DND-41 (cell line): ENCODE results near the gene PEX14.
"Not testable (repeated sequence)": the region's sequence is repeated elsewhere in the genome, so short reads cannot be mapped to it uniquely, and the experiment has no call there.

Experiments used
- ATAC-seq: fragments of 200-7000 bp; cut with Tn5 transposase; 3 replicates; pipeline ENCODE4 v1.9.1; 2021; ENCODE audit warnings: low read depth; ENCODE audit not compliant: insufficient read depth
- DNase-seq: peaks from one replicate; pipeline ENCODE4 v3.0.0-alpha.2; 2020
- H2AFZ ChIP-seq: 2 replicates; pipeline ENCODE4 v1.6.0; 2012; ENCODE audit warnings: low read depth, low read length
- H3K27ac ChIP-seq: 2 replicates; pipeline ENCODE4 v1.5.1; 2012; ENCODE audit warnings: low read length, inconsistent platforms
- H3K27me3 ChIP-seq: fragments of 200-600 bp; sonication (generic); 2 replicates; pipeline ENCODE4 v1.6.0; 2012; ENCODE audit warnings: low read length, mild to moderate bottlenecking, inconsistent platforms; ENCODE audit not compliant: insufficient read depth, poor library complexity
- H3K36me3 ChIP-seq: 2 replicates; pipeline ENCODE4 v1.5.1; 2012; ENCODE audit warnings: low read length, inconsistent platforms; ENCODE audit not compliant: insufficient read depth
- H3K4me1 ChIP-seq: 2 replicates; pipeline ENCODE4 v1.5.1; 2012; ENCODE audit warnings: mild to moderate bottlenecking, low read length; ENCODE audit not compliant: insufficient read depth
- H3K4me2 ChIP-seq: 2 replicates; pipeline ENCODE4 v1.6.0; 2012; ENCODE audit warnings: mild to moderate bottlenecking, moderate library complexity, low read length, inconsistent platforms; ENCODE audit not compliant: insufficient read depth
- H3K4me3 ChIP-seq, 2 experiments: fragments of 200-600 bp in 1 of 2; shearing (Covaris generic) in 1 of 2; 2 replicates each; pipeline ENCODE4 v1.5.1; 2012 to 2016; ENCODE audit warnings: inconsistent platforms in 2 of 2, low read length in 2 of 2, mild to moderate bottlenecking in 2 of 2, low read depth in 1 of 2, moderate library complexity in 1 of 2
- H3K79me2 ChIP-seq: 2 replicates; pipeline ENCODE4 v1.6.0; 2012; ENCODE audit warnings: low read length, inconsistent platforms; ENCODE audit not compliant: insufficient read depth
- H3K9ac ChIP-seq: 2 replicates; pipeline ENCODE4 v1.6.0; 2012; ENCODE audit warnings: low read depth, mild to moderate bottlenecking, inconsistent platforms, low read length, moderate library complexity
- H3K9me3 ChIP-seq: 2 replicates; pipeline ENCODE4 v1.5.1; 2012; ENCODE audit warnings: low read length, moderate library complexity, mild to moderate bottlenecking, inconsistent platforms; ENCODE audit not compliant: insufficient read depth, severe bottlenecking
- H4K20me1 ChIP-seq: 2 replicates; pipeline ENCODE4 v1.6.0; 2012; ENCODE audit warnings: low read length; ENCODE audit not compliant: insufficient read depth
- CTCF ChIP-seq: IDR thresholded peaks from 2 replicates; pipeline ENCODE4 v1.5.1; 2012; ENCODE audit warnings: borderline replicate concordance, low read length, moderate library complexity, mild to moderate bottlenecking; ENCODE audit not compliant: poor library complexity, severe bottlenecking; ENCODE audit errors: extremely low read depth
- EZH2 ChIP-seq: IDR thresholded peaks from 3 replicates; pipeline ENCODE4 v1.6.1; 2012; ENCODE audit warnings: borderline replicate concordance, low read depth, mild to moderate bottlenecking, moderate library complexity, low read length, inconsistent platforms; ENCODE audit not compliant: severe bottlenecking

The PEX14 gene

GRCh38 chr1:10498231-10498630 is 23.5 kb downstream of the PEX14 start:
- Histone ChIP-seq H3K4me2 (no peak overlapping the region), H3K9ac (no peak overlapping the region), H3K79me2 (peaks cover 55% of the 10 kb centered on the region), H2AFZ (no peak overlapping the region), H3K4me1 (peaks cover 27% of the 10 kb centered on the region), H4K20me1 (no peaks in the 10 kb centered on the region; the same call in 1 of the 2 replicates), H3K27ac (no peak overlapping the region), H3K36me3 (peaks cover 18% of the 10 kb centered on the region), H3K27me3 (no peaks in the 10 kb centered on the region), H3K9me3 (no peaks in the 10 kb centered on the region), H3K4me3 (no peak overlapping the region)
- ATAC-seq (no peak), DNase-seq (no peak)
- TF ChIP-seq CTCF (no peak), EZH2 (no peak)

- Histone ChIP-seq H3K4me2 (no peak overlapping the region), H3K36me3 (peaks cover 3% of the 10 kb centered on the region; the same call in 1 of the 2 replicates), H4K20me1 (no peaks in the 10 kb centered on the region; the same call in 1 of the 2 replicates)
Measured at GRCh38 chr1:10502206-10502605, 27.5 kb downstream of the PEX14 start.

GRCh38 chr1:10504249-10504648 is 29.5 kb downstream of the PEX14 start:
- Histone ChIP-seq H4K20me1 (no peaks in the 10 kb centered on the region; the same call in 1 of the 2 replicates), H3K27me3 (no peaks in the 10 kb centered on the region), H3K27ac (no peak overlapping the region), H3K4me2 (no peak overlapping the region), H3K79me2 (peaks cover 51% of the 10 kb centered on the region), H3K36me3 (no peaks in the 10 kb centered on the region), H3K4me3 (no peak overlapping the region), H3K9me3 (no peaks in the 10 kb centered on the region), H2AFZ (no peak overlapping the region), H3K4me1 (peaks cover 19% of the 10 kb centered on the region), H3K9ac (no peak overlapping the region)
- DNase-seq (no peak), ATAC-seq (no peak)
- TF ChIP-seq EZH2 (no peak), CTCF (no peak)

More at GRCh38 chr1:10502206-10502605, 27.5 kb downstream of the PEX14 start:
- no peak overlapping the region for H3K4me3 ChIP-seq
- no peaks in the 10 kb centered on the region for H3K27me3 ChIP-seq
- H3K9me3 ChIP-seq: no peaks in the 10 kb centered on the region
- no peak overlapping the region for H3K9ac ChIP-seq
- H3K79me2 ChIP-seq: peaks cover 50% of the 10 kb centered on the region
- no peaks in the 10 kb centered on the region for H3K4me1 ChIP-seq
- TF ChIP-seq EZH2: no peak
- TF ChIP-seq CTCF: no peak
- DNase-seq (no peak), ATAC-seq (no peak)
- no peak overlapping the region for H3K27ac ChIP-seq
- no peak overlapping the region for H2AFZ ChIP-seq

- Histone ChIP-seq H3K4me1 (peaks cover 36% of the 10 kb centered on the region), H3K79me2 (peaks cover 49% of the 10 kb centered on the region)
- H3K27me3 ChIP-seq, ATAC-seq, H3K9me3 ChIP-seq, H2AFZ ChIP-seq, H3K4me3 ChIP-seq, H4K20me1 ChIP-seq, H3K36me3 ChIP-seq, H3K4me2 ChIP-seq, H3K9ac ChIP-seq, H3K27ac ChIP-seq, DNase-seq: not testable (repeated sequence)
Measured at GRCh38 chr1:10506046-10506676, 31.4 kb downstream of the PEX14 start.
